Activated CD4-positive, alpha-beta memory T cell treated with anti-CD3 and anti-CD28 coated beads for 36 hours (primary cell): ENCODE results near the gene CYP24A1. TPM values are rescaled to one million over a fixed set of nuclear protein-coding genes. Genes with fewer than 3 reads are reported as not detected.
A peak's percentile ranks its signal among the peaks of the same experiment; 100 is the strongest.

ENCODE experiments used
- CTCF ChIA-PET: fragments of 350-600 bp; sonication (Branson Sonifier 250); formaldehyde crosslinking; loops from one replicate; lab custom pipeline; 2021; ENCODE audit warnings: antibody characterized with exemption, inconsistent platforms; lab: Charles Lee
- POLR2A ChIA-PET: fragments of 350-600 bp; sonication (Branson Sonifier 250); formaldehyde crosslinking; loops from one replicate; lab custom pipeline; 2021; ENCODE audit warnings: antibody characterized with exemption; lab: Charles Lee
- DNase-seq: peaks from one replicate; pipeline ENCODE4 v3.0.0-alpha.2; 2020
- H3K27ac Mint-ChIP-seq: one replicate; pipeline ENCODE4 v1.8.0; 2021; ENCODE audit warnings: mixed read lengths
- H3K27me3 Mint-ChIP-seq: one replicate; pipeline ENCODE4 v1.8.0; 2021; ENCODE audit warnings: mixed read lengths
- H3K36me3 Mint-ChIP-seq: one replicate; pipeline ENCODE4 v1.8.0; 2021; ENCODE audit warnings: mixed read lengths
- H3K4me1 Mint-ChIP-seq: one replicate; pipeline ENCODE4 v1.8.0; 2021; ENCODE audit warnings: low read depth, mixed read lengths
- H3K4me3 Mint-ChIP-seq: one replicate; pipeline ENCODE4 v1.8.0; 2021; ENCODE audit warnings: mild to moderate bottlenecking, mixed read lengths
- H3K9me3 Mint-ChIP-seq: one replicate; pipeline ENCODE4 v1.8.0; 2021; ENCODE audit warnings: mixed read lengths
- intact Hi-C: fragments of 100-400 bp; cut with micrococcal nuclease; formaldehyde crosslinking; loops from one replicate; pipeline ENCODE4 v1.15.1; 2023
- total RNA-seq, 2 experiments: library from RNA; stranded (reverse); gene quantifications; one replicate each; pipeline ENCODE4 v1.2.3, GENCODE V29; 2021

Gene CYP24A1
- total RNA-seq = under 1 TPM; 0.57 to 0.92 TPM

- peaks cover 59% of the 10 kb centered on the region for H3K27me3 Mint-ChIP-seq
- H3K27ac Mint-ChIP-seq = peak within 1 kb of the TSS; percentile 13
- peaks cover 22% of the 10 kb centered on the region for H3K4me1 Mint-ChIP-seq
- H3K9me3 Mint-ChIP-seq = no peaks in the 10 kb centered on the region
- POLR2A ChIA-PET = no interaction called here
- intact Hi-C loops = no loop called here
- peak within 1 kb of the TSS; percentile 55 for H3K4me3 Mint-ChIP-seq
- DNase-seq = peak; percentile 16
- H3K36me3 Mint-ChIP-seq = no peaks in the 10 kb centered on the region
- CTCF ChIA-PET = interaction anchor here (2.4 kb wide), 1 partner anchor 70 kb away, joined by 8 read pairs; no protein-coding TSS in a partner anchor
Measured at GRCh38 chr20:54173653-54174456, at the start of gene CYP24A1. TSS of gene CYP24A1 (minus strand) at chr20:54173986. CDS start at chr20:54173579, 407 bp downstream.

DNA sequence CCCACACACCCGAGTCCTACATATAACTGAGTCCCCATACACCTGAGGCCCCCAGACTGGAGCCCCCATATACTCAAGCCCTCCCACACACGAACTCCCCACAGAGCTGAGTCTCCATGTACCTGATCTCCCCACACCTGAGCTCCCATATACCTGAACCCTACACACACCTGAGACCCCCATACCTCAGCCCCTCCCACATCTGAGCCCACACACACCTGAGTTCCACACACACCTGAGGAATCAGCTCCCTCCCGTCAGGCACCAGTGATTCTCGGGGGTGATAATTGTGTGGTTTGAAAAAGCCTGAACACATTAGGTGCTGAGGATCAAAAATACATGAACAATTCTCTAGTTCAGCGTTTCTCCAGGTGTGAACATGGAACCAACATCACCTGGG lies 49.5 kb upstream of the CYP24A1 start:
- Mint-ChIP-seq H3K9me3 (peaks cover 7% of the 10 kb centered on the region), H3K4me1 (peaks cover 24% of the 10 kb centered on the region), H3K4me3 (no peak overlapping the region), H3K36me3 (peaks cover 2% of the 10 kb centered on the region), H3K27me3 (no peaks in the 10 kb centered on the region), H3K27ac (no peak overlapping the region)
- intact Hi-C loops = no loop called here
- ChIA-PET CTCF (interaction anchor here (1.0 kb wide), 1 partner anchor 421 kb away, joined by 3 read pairs; no protein-coding TSS in a partner anchor), POLR2A (no interaction called here)
- no peak for DNase-seq

- no peak for DNase-seq
- ChIA-PET POLR2A (interaction anchor here (0.6 kb wide), 1 partner anchor 14 kb away, joined by 3 read pairs; the partner anchor contains the start of gene PFDN4), CTCF (interaction anchor here (0.8 to 1.7 kb wide), 5 partner anchors 9 to 426 kb away, joined by 3 to 8 read pairs (median 4); no protein-coding TSS in a partner anchor)
- peaks cover 24% of the 10 kb centered on the region for H3K4me1 Mint-ChIP-seq
- no peaks in the 10 kb centered on the region for H3K27me3 Mint-ChIP-seq
- intact Hi-C loops = loop anchor here (1.0 to 2.0 kb wide), 2 partner anchors 63 to 425 kb away; no protein-coding TSS in a partner anchor
- H3K36me3 Mint-ChIP-seq = peaks cover 5% of the 10 kb centered on the region
- H3K4me3 Mint-ChIP-seq = no peak overlapping the region
- peak overlapping the region; percentile 39 for H3K27ac Mint-ChIP-seq
- H3K9me3 Mint-ChIP-seq = no peaks in the 10 kb centered on the region
Measured at GRCh38 chr20:54221996-54222890, 48.5 kb upstream of the CYP24A1 start.

DNA sequence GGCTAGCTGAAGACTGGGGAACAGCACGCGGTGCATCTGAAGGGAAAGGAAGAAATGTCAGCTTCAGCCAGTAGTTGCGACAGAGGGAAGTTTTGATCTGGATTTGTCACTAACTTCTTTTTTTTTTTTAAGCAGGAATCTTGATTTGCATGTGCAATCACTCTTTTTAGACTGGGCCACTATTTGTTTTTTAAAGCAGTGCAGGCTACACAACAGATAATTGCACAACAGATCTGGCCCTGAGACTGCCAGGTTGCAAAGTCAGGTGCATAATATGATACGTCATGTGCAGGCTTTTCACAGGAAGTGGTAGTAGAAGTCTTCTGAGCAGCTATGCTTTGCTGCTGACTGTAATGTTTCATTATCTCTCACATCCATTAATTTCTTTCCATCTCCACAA lies 47.6 kb upstream of the CYP24A1 start:
- DNase-seq = peak; percentile 39
- no peaks in the 10 kb centered on the region for H3K27me3 Mint-ChIP-seq
- POLR2A ChIA-PET = interaction anchor here (0.6 kb wide), 2 partner anchors 13 to 330 kb away, joined by 3 read pairs; partner anchors contain the start of gene PFDN4
- H3K27ac Mint-ChIP-seq = peak overlapping the region; percentile 39
- peaks cover 24% of the 10 kb centered on the region for H3K4me1 Mint-ChIP-seq
- CTCF ChIA-PET = interaction anchor here (0.6 to 1.7 kb wide), 6 partner anchors 8 to 426 kb away, joined by 3 to 8 read pairs (median 4); no protein-coding TSS in a partner anchor
- no peak overlapping the region for H3K4me3 Mint-ChIP-seq
- intact Hi-C loops = loop anchor here (1.0 to 2.0 kb wide), 2 partner anchors 64 to 425 kb away; no protein-coding TSS in a partner anchor
- H3K36me3 Mint-ChIP-seq = peaks cover 9% of the 10 kb centered on the region
- no peaks in the 10 kb centered on the region for H3K9me3 Mint-ChIP-seq

GRCh38 chr20:54220722-54221121 lies 46.9 kb upstream of the CYP24A1 start:
- CTCF ChIA-PET = interaction anchor here (0.6 to 1.0 kb wide), 4 partner anchors 26 to 425 kb away, joined by 3 to 5 read pairs (median 4); no protein-coding TSS in a partner anchor
- DNase-seq = no peak
- peak overlapping the region; percentile 42 for H3K27ac Mint-ChIP-seq
- peaks cover 24% of the 10 kb centered on the region for H3K4me1 Mint-ChIP-seq
- no peaks in the 10 kb centered on the region for H3K9me3 Mint-ChIP-seq
- intact Hi-C loops = loop anchor here (1.0 to 2.0 kb wide), 2 partner anchors 65 to 426 kb away; no protein-coding TSS in a partner anchor
- POLR2A ChIA-PET = interaction anchor here (0.6 kb wide), 1 partner anchor 330 kb away, joined by 3 read pairs; no protein-coding TSS in a partner anchor
- no peaks in the 10 kb centered on the region for H3K27me3 Mint-ChIP-seq
- H3K4me3 Mint-ChIP-seq = no peak overlapping the region
- H3K36me3 Mint-ChIP-seq = peaks cover 12% of the 10 kb centered on the region

DNA sequence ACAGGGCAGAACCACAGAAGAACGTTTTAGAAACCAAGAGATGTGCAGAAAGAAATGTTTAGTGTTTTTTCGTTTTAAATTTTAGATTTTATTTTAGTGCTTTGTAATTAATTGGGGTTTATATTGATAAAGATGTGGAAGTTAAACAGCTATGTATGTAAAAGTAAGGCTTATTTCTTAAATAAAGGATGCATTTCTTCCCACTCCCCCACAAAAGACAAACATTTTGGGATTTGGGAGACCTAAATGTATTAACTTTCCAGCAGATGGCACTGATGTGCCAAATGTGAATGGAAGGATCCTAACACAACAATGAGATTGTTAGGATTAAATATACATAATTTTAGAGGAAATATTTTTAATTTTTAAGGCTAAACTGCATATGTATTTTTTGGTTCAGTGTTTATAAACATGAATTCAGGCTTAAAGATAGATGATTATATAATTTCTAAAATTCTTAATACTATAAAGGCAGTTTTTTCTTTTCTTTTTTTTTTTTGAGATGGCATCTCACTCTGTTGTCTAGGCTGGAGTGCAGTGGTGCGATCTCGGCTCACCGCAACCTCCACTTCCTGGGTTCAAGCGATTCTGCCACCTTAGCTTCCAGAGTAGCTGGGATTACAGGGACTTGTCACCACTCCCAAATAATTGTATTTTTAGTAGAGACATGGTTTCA lies 46.1 kb upstream of the CYP24A1 start:
- peaks cover 24% of the 10 kb centered on the region for H3K4me1 Mint-ChIP-seq
- no peaks in the 10 kb centered on the region for H3K27me3 Mint-ChIP-seq
- DNase-seq = no peak
- no peaks in the 10 kb centered on the region for H3K9me3 Mint-ChIP-seq
- H3K27ac Mint-ChIP-seq = no peak overlapping the region
- ChIA-PET CTCF (interaction anchor here (0.6 to 2.6 kb wide), 7 partner anchors 9 to 428 kb away, joined by 3 to 18 read pairs (median 3); partner anchors contain the start of gene PFDN4), POLR2A (no interaction called here)
- H3K4me3 Mint-ChIP-seq = no peak overlapping the region
- H3K36me3 Mint-ChIP-seq = peaks cover 13% of the 10 kb centered on the region
- intact Hi-C loops = loop anchor here (2.0 kb wide), 1 partner anchor 427 kb away; no protein-coding TSS in a partner anchor

- H3K4me3 Mint-ChIP-seq = no peak overlapping the region
- CTCF ChIA-PET = interaction anchor here (0.6 to 2.6 kb wide), 5 partner anchors 11 to 430 kb away, joined by 3 to 18 read pairs (median 6); partner anchors contain the start of gene PFDN4
Measured at GRCh38 chr20:54218470-54218869, 44.7 kb upstream of the CYP24A1 start.

GRCh38 chr20:54217762-54218161 lies 44.0 kb upstream of the CYP24A1 start:
- H3K4me1 Mint-ChIP-seq = peaks cover 28% of the 10 kb centered on the region
- intact Hi-C loops = no loop called here
- CTCF ChIA-PET = interaction anchor here (2.6 kb wide), 1 partner anchor 10 kb away, joined by 18 read pairs; the partner anchor contains the start of gene PFDN4
- no peaks in the 10 kb centered on the region for H3K27me3 Mint-ChIP-seq
- no peak overlapping the region for H3K4me3 Mint-ChIP-seq
- no peaks in the 10 kb centered on the region for H3K9me3 Mint-ChIP-seq
- POLR2A ChIA-PET = no interaction called here
- no peak overlapping the region for H3K27ac Mint-ChIP-seq
- H3K36me3 Mint-ChIP-seq = peaks cover 14% of the 10 kb centered on the region
- DNase-seq = no peak

More at GRCh38 chr20:54218470-54218869, 44.7 kb upstream of the CYP24A1 start:
- H3K27ac Mint-ChIP-seq = no peak overlapping the region
- POLR2A ChIA-PET = no interaction called here
- H3K36me3 Mint-ChIP-seq = peaks cover 14% of the 10 kb centered on the region
- no peaks in the 10 kb centered on the region for H3K9me3 Mint-ChIP-seq
- intact Hi-C loops = no loop called here
- DNase-seq = no peak
- no peaks in the 10 kb centered on the region for H3K27me3 Mint-ChIP-seq
- H3K4me1 Mint-ChIP-seq = peaks cover 26% of the 10 kb centered on the region

DNA sequence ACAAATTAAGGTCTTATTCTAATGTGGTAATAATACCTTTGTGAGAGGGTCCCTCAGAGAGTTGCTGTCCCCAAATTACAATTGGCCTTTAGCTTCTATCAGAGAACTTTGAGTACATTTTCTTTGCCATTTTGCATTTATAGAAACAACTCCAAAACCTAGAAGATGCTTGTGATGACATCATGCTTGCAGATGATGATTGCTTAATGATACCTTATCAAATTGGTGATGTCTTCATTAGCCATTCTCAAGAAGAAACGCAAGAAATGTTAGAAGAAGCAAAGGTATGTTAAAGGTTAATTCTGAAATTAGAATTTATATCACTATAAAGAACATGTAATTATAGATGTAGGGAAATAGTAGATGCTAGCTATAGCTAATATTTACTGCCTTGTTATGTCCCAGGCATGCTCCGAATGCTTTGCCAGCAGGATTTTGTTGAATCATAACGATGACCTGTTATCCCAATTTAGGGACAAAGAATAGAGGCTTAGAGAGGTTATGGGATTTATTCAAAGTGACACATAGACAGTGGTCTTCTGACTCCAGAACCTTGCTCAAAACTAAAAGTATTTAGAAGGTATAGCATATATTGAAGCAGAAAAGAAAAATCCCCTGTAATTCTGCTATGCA lies 41.5 kb upstream of the CYP24A1 start:
- H3K27me3 Mint-ChIP-seq = no peaks in the 10 kb centered on the region
- intact Hi-C loops = no loop called here
- ChIA-PET POLR2A (no interaction called here), CTCF (interaction anchor here (2.1 to 2.5 kb wide), 2 partner anchors 15 to 112 kb away, joined by 6 read pairs; no protein-coding TSS in a partner anchor)
- no peak overlapping the region for H3K27ac Mint-ChIP-seq
- H3K9me3 Mint-ChIP-seq = no peaks in the 10 kb centered on the region
- H3K36me3 Mint-ChIP-seq = peaks cover 14% of the 10 kb centered on the region
- H3K4me1 Mint-ChIP-seq = peaks cover 18% of the 10 kb centered on the region
- H3K4me3 Mint-ChIP-seq = no peak overlapping the region
- DNase-seq = no peak

GRCh38 chr20:54214566-54214965 lies 40.8 kb upstream of the CYP24A1 start:
- H3K4me1 Mint-ChIP-seq = peaks cover 25% of the 10 kb centered on the region
- no peak for DNase-seq
- peaks cover 14% of the 10 kb centered on the region for H3K36me3 Mint-ChIP-seq
- no peaks in the 10 kb centered on the region for H3K9me3 Mint-ChIP-seq
- CTCF ChIA-PET = interaction anchor here (0.7 to 2.5 kb wide), 4 partner anchors 15 to 114 kb away, joined by 3 to 6 read pairs (median 6); no protein-coding TSS in a partner anchor
- no peak overlapping the region for H3K27ac Mint-ChIP-seq
- no peaks in the 10 kb centered on the region for H3K27me3 Mint-ChIP-seq
- POLR2A ChIA-PET = no interaction called here
- intact Hi-C loops = no loop called here
- no peak overlapping the region for H3K4me3 Mint-ChIP-seq
